ENCODE data around the gene SCMH1.

GRCh38 chr1:41078193-41078592 lies 163.9 kb downstream of the SCMH1 start:
- TF ChIP-seq CTCF (IDR thresholded peaks at IDR 0.05; ENCODE audit: insufficient read depth, low read length, poor library complexity, severe bottlenecking) (no peak), EZH2phosphoT487 (conservative IDR thresholded peaks at IDR 0.05; ENCODE audit: low read length) (no peak)
